DOHH2 (cell line): Measurements from ENCODE around the gene LSMEM2.

Source experiments
- H3F3A ChIP-seq: fragments of 200-600 bp; sonication (generic), shearing (Covaris generic); 2 replicates; pipeline ENCODE4 v1.6.0; 2016; ENCODE audit warnings: antibody characterized with exemption, mild to moderate bottlenecking; ENCODE audit not compliant: control insufficient read depth, insufficient read depth
- H3K27ac ChIP-seq: fragments of 200-600 bp; sonication (generic); 2 replicates; pipeline ENCODE4 v1.5.1; 2014; ENCODE audit warnings: low read depth, mild to moderate bottlenecking, low read length, moderate library complexity
- H3K27me3 ChIP-seq: fragments of 200-600 bp; sonication (generic); 2 replicates; pipeline ENCODE4 v1.6.1; 2014; ENCODE audit warnings: mild to moderate bottlenecking, low read length, mixed read lengths; ENCODE audit not compliant: control insufficient read depth
- H3K36me3 ChIP-seq: fragments of 200-600 bp; sonication (generic); 2 replicates; pipeline ENCODE4 v1.6.1; 2014; ENCODE audit warnings: mild to moderate bottlenecking, low read length, moderate library complexity, mixed read lengths; ENCODE audit not compliant: control insufficient read depth
- H3K4me1 ChIP-seq: fragments of 200-600 bp; sonication (generic); 2 replicates; pipeline ENCODE4 v1.6.1; 2014; ENCODE audit warnings: mild to moderate bottlenecking, low read length, mixed read lengths; ENCODE audit not compliant: control insufficient read depth
- H3K4me2 ChIP-seq: fragments of 200-600 bp; sonication (generic); 2 replicates; pipeline ENCODE4 v1.6.0; 2014; ENCODE audit warnings: mild to moderate bottlenecking, low read length, moderate library complexity
- H3K4me3 ChIP-seq: fragments of 200-600 bp; sonication (generic); 2 replicates; pipeline ENCODE4 v1.5.1; 2014; ENCODE audit warnings: mild to moderate bottlenecking, low read length, mixed read lengths
- H3K79me2 ChIP-seq: fragments of 200-600 bp; sonication (generic); 2 replicates; pipeline ENCODE4 v1.6.1; 2014; ENCODE audit warnings: mild to moderate bottlenecking, low read length, mixed read lengths; ENCODE audit not compliant: control insufficient read depth
- H3K9me2 ChIP-seq: fragments of 200-600 bp; sonication (generic); replicated peaks from 2 replicates; pipeline ENCODE4 v1.6.1; 2014; ENCODE audit warnings: mild to moderate bottlenecking, low read length, mixed read lengths; ENCODE audit not compliant: control insufficient read depth
- H3K9me3 ChIP-seq: fragments of 200-600 bp; sonication (generic); 2 replicates; pipeline ENCODE4 v1.6.1; 2014; ENCODE audit warnings: antibody characterized with exemption, low read length, mixed read lengths; ENCODE audit not compliant: control insufficient read depth, insufficient read depth
- H4K20me1 ChIP-seq: fragments of 200-600 bp; sonication (generic); 2 replicates; pipeline ENCODE4 v1.6.0; 2014; ENCODE audit warnings: low read depth, mild to moderate bottlenecking, antibody characterized with exemption, low read length, moderate library complexity; ENCODE audit not compliant: control insufficient read depth, insufficient read depth
- EZH2phosphoT487 ChIP-seq: fragments of 200-600 bp; sonication (generic); IDR thresholded peaks from 2 replicates; pipeline ENCODE4 v1.6.1; 2017; ENCODE audit warnings: borderline replicate concordance, mild to moderate bottlenecking, antibody characterized with exemption, low read length, moderate library complexity, mixed read lengths
- TF ChIP-seq, protein P1 (sequence below): fragments of 200-600 bp; sonication (generic); IDR thresholded peaks from one replicate; pipeline ENCODE4 v1.5.1; 2014; ENCODE audit warnings: antibody characterized with exemption, mild to moderate bottlenecking, low read depth, low read length; ENCODE audit not compliant: poor library complexity, severe bottlenecking

The LSMEM2 gene

DNA sequence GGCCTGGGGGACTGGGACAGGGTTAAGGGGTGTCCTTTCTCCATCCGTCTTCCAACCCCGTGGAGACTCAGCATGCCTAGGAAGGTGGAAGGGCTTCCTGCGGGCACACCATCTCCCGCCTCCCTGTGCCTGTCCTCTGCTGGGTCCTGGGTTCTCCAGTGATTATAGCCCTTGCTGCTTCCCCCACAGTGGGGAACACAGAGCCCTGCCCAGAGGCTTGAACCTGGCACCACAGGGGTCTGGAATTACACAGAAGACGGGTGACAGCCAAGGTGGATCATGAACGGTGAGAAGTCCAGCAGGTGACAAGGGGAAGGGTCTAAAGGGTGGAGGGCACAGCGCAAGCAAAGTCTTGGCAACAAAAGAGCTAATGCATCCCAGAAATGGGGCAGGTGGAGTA, 16.1 kb upstream of the LSMEM2 start:
- H3K4me3 ChIP-seq = no peak overlapping the region
- no peaks in the 10 kb centered on the region for H3K9me2 ChIP-seq
- H3F3A ChIP-seq = no peaks in the 10 kb centered on the region
- no peaks in the 10 kb centered on the region for H3K79me2 ChIP-seq
- no peaks in the 10 kb centered on the region for H3K9me3 ChIP-seq
- TF ChIP-seq, protein P1, sequence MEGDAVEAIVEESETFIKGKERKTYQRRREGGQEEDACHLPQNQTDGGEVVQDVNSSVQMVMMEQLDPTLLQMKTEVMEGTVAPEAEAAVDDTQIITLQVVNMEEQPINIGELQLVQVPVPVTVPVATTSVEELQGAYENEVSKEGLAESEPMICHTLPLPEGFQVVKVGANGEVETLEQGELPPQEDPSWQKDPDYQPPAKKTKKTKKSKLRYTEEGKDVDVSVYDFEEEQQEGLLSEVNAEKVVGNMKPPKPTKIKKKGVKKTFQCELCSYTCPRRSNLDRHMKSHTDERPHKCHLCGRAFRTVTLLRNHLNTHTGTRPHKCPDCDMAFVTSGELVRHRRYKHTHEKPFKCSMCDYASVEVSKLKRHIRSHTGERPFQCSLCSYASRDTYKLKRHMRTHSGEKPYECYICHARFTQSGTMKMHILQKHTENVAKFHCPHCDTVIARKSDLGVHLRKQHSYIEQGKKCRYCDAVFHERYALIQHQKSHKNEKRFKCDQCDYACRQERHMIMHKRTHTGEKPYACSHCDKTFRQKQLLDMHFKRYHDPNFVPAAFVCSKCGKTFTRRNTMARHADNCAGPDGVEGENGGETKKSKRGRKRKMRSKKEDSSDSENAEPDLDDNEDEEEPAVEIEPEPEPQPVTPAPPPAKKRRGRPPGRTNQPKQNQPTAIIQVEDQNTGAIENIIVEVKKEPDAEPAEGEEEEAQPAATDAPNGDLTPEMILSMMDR = no peak
- TF ChIP-seq EZH2phosphoT487 = no peak
- H3K27ac ChIP-seq = no peak overlapping the region
- H3K36me3 ChIP-seq = peaks cover 3% of the 10 kb centered on the region; the same call in 1 of the 2 replicates
- H3K4me1 ChIP-seq = peaks cover 10% of the 10 kb centered on the region
- peaks cover 17% of the 10 kb centered on the region for H3K27me3 ChIP-seq
- no peak overlapping the region for H3K4me2 ChIP-seq
- H4K20me1 ChIP-seq = no peaks in the 10 kb centered on the region

DNA sequence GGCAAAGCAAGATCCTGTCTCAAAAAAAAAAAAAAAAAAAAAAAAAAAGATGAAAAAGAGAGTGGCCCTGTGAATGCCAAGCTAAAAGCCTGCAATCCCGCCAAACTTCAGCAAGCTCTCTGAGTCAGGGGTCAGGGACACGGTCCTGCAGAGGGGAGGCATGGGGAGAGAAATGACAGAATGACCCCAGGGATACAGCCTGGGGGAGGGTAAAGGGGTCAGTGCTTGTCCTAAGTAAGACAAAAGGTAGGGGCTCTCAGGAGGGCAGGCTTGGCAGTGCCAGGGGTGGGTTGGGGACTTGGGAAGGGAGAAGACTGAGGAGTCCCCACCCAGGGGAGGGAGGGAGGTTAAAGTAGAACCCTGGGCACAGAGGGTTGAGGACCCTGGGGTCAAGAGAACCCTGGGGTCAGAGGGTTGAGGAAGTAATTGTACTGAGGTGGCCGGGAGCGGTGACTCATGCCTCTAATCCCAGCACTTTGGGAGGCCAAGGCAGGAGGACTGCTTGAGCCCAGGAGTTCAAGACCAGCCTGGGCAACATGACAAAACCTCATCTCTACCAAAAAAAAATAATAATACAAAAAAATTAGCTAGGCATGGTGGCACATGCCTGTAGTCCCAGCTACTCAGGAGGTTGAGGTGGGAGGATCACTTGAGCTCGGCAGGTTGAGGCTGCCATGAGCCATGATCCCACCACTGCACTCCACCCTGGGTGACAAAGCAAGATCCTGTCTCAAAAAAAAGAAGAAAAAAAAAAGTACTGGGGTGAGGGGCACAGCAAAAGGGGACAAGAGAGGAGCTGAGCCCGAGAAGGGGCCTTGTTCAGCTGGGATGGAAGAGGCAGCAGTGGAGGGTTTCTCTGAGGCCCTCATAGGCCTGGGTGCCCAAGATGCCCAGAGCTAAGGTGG, 15.2 kb upstream of the LSMEM2 start:
- Histone ChIP-seq H3K27me3 (peaks cover 27% of the 10 kb centered on the region), H3K27ac (no peak overlapping the region), H3K9me3 (no peaks in the 10 kb centered on the region), H3K36me3 (no peaks in the 10 kb centered on the region; the same call in 1 of the 2 replicates), H3K9me2 (no peaks in the 10 kb centered on the region), H3K79me2 (no peaks in the 10 kb centered on the region), H4K20me1 (no peaks in the 10 kb centered on the region), H3K4me1 (peaks cover 10% of the 10 kb centered on the region), H3F3A (no peaks in the 10 kb centered on the region), H3K4me2 (no peak overlapping the region), H3K4me3 (no peak overlapping the region)
- no peak for TF ChIP-seq EZH2phosphoT487
- TF ChIP-seq, protein P1 = no peak

DNA sequence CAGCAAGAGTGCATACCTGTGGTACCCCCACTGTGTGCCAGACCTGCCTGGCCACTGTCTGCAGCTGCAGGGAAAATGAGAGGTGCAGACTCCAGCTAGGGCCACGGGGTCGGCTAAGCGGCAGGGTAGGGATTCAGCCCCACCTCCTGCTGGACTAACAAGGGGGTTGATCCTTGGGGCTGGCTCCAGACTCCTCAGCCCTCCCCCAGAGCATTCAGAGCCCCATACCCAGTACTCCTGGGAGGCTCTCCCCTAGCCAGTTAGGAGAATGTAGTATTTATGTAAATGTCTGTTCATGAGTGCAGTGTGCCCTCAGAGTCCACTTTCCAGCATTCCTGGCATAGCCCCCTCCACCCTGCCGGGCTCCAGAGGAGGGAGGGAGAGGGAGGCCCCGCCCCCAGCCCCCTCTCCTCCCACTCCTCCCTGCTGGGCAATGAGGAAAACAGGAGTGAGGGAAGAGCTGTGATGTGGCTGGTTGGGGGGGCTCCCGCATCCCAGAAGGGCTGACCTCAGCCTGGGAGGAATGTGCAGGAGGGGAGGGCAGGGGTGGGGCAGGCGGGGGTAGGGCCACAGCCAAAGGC, 14.4 kb upstream of the LSMEM2 start:
- Histone ChIP-seq H3K9me3 (no peaks in the 10 kb centered on the region), H4K20me1 (no peaks in the 10 kb centered on the region), H3K36me3 (no peaks in the 10 kb centered on the region), H3K4me3 (no peak overlapping the region), H3K27me3 (peaks cover 28% of the 10 kb centered on the region), H3K4me1 (peaks cover 10% of the 10 kb centered on the region), H3F3A (no peaks in the 10 kb centered on the region), H3K4me2 (no peak overlapping the region), H3K9me2 (no peaks in the 10 kb centered on the region), H3K79me2 (no peaks in the 10 kb centered on the region), H3K27ac (no peak overlapping the region)
- TF ChIP-seq, protein P1 = no peak
- no peak for TF ChIP-seq EZH2phosphoT487
